Jurkat, Clone E6-1 (cell line): ENCODE measurements around the gene LIG3. TPM values are rescaled to one million over a fixed set of nuclear protein-coding genes. Genes with fewer than 3 reads are reported as not detected.
"Not testable (repeated sequence)": the region's sequence is repeated elsewhere in the genome, so short reads cannot be mapped to it uniquely, and the experiment has no call there.

Experiments
- DNase-seq: peaks from one replicate; pipeline ENCODE4 v3.0.0-alpha.2; 2011; ENCODE audit warnings: low read depth, low spot score
- H3K4me3 ChIP-seq: 2 replicates; pipeline ENCODE4 v1.5.1; 2011; ENCODE audit warnings: mild to moderate bottlenecking, low read length, control low read depth, moderate library complexity
- polyA plus RNA-seq: library from polyadenylated mRNA; unstranded; fragments of >200 nt; gene quantifications from one replicate; pipeline ENCODE4 v1.2.1, GENCODE V29; 2012; ENCODE audit warnings: missing spikeins; ENCODE audit not compliant: insufficient read length, insufficient read depth

LIG3 gene
- 48.8 TPM for polyA plus RNA-seq

DNA sequence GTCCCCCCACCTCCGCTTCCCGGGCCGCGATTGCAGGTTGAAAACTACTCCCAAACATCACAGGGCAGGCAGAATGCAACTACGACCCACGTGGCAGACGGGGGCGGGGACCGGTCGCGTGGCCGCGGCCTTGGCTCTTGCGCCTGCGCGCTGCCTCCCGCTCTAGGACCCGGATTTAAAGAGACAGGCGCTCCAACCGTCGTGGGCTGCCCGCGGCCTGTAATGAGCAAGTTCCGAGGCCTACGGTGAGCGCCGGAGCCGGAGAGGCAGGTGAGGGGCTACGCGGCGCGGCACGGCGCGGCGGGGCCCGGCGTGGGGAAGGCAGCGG is at the start of gene LIG3:
LIG3 (plus strand) TSS at position 160 of the 328 bp plus-strand sequence. CDS start 2,494 bp downstream, outside the sequence.
- DNase-seq, result peak; percentile 92
- H3K4me3 ChIP-seq, result peak within 1 kb of the TSS; percentile 85

DNA sequence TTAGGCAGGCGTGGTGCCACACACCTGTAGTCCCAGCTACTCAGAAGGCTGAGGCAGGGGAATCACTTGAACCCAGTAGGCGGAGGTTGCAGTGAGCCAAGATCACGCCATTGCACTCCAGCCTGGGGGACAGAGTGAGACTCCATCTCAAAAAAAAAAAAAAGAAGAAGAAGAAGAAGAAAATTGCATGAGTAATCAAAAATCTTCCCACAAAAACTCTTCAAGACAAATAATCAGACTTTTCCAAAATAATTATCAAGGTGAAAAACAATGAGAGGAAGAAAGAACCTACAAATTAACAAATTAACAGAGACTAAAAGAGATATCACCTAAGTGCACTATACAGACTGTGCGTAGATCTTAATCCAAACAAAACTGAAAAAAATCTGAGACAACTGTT is 29.5 kb upstream of the LIG3 start:
- H3K4me3 ChIP-seq, DNase-seq: not testable (repeated sequence)

DNA sequence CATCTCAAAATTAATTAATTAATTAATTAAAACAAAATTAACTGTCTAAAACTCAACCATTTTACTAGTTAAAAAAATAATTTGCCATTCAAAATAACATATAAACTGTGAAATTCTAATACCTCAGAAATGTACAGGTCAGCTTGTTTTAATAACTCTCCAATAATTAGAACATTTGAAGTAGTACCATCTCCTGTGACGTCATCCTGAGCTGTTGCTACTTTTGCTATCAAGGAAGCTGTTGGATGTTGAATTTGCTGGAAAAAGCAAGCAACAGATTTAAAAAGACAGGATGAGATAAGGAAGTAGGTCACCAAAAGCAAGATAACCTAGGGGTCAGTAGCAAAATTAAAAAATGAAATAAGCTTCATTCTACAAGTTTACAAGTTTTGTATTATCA is 21.9 kb upstream of the LIG3 start:
- no peak overlapping the region for H3K4me3 ChIP-seq
- no peak for DNase-seq

DNA sequence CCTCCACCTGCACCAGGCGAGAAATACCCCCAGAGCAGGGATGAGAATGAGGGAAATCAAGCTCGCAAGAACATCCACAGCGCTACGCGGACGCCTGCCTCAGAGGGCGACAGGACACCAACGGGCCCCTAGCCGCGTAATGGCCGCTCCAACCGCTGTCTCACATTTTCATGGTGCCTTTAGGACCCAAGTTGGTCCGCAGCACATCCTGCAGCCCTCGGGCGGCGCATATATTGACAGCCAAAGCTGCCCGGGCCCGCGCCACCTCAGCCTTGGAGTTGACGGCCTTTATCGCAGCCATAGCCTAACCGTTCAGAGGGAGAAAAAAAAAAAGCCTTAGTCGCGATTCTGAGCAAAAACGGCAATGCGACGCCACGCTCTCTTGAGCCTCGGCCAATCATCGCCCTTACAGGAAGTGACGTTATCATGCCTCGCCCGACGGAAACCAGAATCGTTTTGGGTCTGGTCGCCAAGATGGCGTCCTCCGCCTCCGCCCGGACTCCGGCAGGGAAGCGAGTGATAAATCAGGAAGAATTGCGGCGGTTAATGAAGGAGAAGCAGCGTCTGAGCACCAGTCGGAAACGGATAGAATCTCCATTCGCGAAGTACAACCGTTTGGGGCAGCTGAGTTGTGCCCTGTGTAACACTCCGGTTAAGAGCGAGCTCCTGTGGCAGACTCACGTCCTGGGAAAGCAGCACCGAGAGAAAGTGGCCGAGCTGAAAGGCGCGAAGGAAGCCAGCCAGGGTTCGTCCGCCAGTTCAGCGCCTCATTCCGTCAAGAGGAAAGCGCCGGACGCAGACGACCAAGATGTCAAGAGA is 19.0 kb upstream of the LIG3 start, which contains the start of the genes CCT6B and ZNF830:
CCT6B (minus strand) TSS at position 368 of the 819 bp plus-strand sequence; CDS start at position 301, 67 bp downstream.
ZNF830 (plus strand) TSS at position 448 of the 819 bp plus-strand sequence; CDS start at position 475, 27 bp downstream.
- DNase-seq, result peak; percentile 95
- H3K4me3 ChIP-seq, result peak within 1 kb of the TSS; percentile 83

DNA sequence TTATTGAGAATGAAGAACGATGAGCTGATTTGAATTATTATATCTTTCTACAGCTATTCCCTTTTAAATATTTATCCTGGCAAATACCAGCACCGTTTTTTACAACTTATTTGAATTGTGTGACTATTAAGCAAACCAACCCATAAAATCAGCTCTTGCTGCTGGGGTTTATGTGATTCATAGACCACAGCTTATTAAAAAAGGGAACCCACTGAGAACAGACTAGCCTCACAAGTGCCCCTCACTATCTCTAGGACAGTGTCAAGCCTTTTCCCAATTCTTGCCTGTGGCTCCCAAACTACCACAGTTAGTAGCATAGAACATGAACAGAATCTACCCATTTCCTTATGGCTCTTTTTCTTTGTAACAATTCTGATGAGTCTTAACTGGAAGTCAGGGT is 6.1 kb upstream of the LIG3 start:
- no peak overlapping the region for H3K4me3 ChIP-seq
- DNase-seq, result no peak

DNA sequence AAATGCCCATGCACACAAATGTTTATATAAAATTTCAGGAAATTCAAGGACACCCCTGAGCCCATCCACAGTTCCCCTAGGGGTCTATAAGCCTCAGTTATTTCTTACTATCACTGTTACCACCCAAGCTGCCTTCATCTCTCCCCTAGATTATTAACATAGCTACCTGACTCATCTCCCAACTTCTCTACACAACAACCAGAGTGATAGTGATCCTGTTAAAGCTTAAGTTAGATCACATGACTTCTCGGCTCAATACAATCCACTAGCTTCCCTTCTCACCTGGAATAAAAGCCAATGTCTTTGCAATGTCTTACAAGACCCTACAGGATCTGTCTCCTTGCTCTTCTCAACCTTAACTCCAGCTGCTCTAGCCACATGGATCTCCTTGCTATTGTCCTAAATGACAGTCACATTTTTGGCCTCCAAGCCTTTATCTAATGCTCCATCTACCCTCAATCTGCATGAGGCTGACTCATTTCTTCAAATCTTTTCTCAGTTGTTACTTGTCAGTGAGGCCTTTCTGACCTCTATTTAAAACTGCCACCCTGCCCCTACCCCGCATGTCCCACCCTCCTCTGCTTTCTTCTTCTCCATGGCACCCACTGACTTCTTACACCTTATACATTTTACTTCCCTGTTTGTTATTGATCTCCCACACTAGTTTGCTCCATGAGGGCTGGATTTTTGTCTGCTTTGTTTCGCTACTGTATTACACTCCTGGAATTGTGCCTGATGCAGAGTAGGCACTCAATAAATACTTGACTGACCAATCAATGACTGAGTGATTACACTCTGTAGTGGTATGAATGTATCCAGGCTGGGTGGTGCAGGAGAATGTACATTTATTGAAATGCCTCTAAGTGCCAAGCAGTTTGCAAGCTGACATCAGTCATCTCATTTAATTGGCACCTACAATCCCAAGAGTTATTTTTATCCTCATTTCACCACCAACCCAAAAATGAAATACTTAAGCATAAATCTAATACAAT is 5.2 kb upstream of the LIG3 start:
- H3K4me3 ChIP-seq, result no peak overlapping the region
- no peak for DNase-seq

DNA sequence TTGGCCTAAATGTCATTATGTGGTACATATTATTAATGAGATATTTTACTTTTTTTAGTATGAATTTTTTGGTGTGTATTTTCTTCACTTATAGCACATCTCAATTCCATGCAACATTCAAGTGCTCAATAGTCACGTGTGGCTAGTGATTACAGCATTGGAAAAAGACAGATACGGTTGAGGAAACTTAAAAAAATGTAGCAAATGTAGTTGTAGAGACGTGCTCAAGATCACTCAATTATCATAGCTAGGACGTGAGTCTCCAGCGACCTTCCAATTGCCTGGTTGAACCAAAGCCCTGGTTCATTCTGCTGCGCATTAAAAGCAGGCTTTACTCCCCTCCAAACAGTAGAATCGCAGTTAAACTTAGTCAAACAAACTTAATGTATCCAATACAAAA is 1.2 kb upstream of the LIG3 start:
- H3K4me3 ChIP-seq, result no peak overlapping the region
- no peak for DNase-seq

DNA sequence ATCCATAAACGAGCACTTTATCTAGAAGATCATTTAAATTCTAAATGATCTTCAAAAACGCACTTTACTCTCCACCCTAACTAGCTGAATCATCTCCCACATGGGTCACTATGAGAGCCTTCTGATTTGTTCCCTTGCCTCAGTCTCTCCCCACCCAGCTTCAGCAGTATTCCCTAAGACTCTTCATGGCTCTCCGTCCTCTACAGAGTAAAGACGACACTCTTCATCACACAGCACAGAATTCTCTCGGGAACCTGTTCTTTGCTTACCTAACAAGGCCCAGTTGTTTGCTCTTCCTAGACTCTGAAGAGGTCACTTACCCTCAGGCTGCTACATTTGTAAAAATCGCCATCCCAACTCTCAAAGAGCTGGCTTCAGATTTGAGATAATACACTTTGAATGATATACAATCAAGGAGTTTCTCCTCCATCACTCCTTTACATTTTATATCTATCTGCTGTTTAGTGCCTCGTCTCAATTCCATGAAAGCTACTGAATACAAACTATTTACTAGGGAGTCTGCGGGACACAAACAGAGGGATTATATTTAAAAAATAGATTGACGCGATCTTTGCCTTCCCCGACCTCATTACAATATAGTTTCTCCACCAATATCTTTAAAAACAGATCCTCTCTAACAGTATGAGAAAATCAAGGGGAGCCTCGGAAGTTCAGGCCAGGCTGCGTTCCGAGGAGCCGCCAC is 511 bp upstream of the LIG3 start:
- peak overlapping the region; percentile 85 for H3K4me3 ChIP-seq
- no peak for DNase-seq

DNA sequence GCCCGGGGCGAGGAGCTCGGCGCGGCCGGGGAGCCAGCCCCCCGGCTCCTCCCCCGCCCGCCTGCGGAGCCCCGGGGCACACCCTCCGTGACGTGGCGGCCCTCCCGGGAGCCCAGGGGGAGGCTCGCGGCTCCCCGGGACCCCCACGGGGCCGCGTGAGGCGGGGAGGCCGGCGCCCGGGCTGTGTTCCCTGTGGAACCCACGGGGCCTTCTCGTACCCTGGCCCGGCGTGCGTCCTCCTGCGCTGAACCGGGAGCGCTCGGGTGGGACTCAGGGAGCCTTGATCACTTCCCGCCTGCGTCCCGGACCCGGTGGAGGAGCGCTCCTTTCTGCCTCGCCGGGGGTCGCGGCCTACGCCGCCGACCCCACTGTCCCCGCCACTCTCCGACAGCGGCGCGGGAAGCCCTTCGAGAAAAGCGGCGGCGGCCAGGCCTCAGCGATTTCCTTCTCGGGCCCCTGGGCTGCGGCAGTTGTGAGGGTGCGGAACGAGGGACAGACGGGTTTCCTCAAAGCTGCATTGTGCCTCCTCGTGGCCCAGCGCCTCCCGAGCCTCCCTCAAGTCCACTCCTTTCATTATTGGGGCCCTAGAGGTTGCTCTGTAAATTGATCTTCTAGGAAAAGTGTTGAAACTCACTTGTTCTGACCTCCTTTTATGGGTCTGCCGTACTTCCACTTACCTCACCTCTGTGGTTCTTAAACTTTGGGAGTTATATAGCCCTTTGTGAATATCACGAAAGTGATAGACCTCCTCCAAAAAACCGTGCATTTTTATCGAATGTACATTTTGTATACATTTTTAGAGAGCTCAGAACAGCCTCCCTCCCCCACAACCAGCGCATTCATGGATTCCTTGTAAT is 597 bp downstream of the LIG3 start:
- H3K4me3 ChIP-seq, result peak overlapping the region; percentile 85
- DNase-seq, result no peak

DNA sequence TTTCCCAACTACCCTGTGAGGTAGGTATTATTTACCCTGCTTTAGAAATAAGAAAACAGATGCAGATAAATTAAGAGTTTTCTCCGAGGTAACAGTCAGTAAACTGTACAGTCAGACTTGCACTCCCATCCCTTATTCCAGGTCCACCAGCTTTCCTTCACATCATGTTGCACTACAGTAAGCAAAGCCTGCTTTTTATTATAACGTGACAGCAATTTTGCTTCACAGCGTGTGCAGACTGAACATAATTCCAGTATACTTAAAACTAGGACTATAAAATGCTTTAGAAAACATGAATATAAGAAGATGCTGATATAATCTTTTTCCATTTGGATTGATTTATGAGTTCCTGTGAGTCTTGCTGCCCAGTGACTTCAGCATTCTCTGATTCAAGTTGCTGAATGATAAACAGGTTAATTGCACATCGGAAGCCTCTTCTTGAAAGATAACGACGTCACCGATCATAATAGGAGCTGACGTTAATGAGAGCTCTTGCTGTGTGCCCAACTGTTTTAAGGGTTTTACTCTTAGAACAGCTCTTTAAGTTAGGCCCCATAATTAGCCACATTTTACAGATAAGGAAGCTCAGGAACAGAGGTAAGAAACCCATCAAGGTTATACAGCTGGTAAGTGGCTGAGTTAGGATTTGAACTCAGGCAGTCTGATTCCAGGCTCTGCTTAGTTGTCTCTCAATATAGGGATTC is 1.4 kb downstream of the LIG3 start:
- no peak for DNase-seq

DNA sequence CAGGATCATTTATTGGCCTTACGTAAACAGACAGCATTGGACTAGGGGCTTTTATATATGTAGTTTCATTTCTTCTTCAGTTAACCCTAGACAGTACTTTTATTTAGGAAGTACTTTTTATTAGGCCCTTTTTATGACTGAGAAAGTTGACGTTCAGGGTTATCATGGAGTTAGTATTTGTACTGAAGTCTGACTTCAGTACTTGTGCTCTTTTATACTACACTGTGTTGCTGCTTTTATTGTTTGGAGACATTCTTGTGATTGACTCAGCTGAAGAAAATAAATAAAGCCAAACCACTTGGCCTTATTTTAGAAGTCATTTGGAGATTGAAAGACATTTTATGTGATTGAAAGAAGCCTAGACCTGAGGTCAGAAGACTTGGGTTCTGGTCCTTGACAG is 6.9 kb downstream of the LIG3 start:
- no peak for DNase-seq
- no peak overlapping the region for H3K4me3 ChIP-seq

More for the DNA sequence above, 1.4 kb downstream of the LIG3 start:
- H3K4me3 ChIP-seq, result peak overlapping the region; percentile 85

DNA sequence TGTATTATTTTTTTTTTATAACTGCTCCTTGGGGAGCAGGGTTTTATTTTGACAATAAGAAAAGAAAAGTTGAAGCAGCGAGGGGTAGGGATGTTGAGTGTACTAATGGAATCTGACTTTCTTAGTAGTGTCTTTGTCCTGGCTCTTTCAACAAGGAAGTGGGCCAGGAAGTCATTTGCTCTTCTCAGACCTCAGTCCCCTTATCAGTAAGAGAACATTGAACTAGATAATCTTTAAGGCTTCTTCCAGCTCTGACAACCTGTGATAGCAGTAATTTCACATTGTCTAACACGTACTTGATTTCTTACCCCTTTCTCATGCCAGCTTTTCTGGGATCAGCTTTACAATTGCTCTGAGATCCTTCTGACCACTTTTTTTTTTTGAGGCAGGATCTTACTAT is 8.3 kb downstream of the LIG3 start:
- H3K4me3 ChIP-seq, result no peak overlapping the region
- peak; percentile 47 for DNase-seq

DNA sequence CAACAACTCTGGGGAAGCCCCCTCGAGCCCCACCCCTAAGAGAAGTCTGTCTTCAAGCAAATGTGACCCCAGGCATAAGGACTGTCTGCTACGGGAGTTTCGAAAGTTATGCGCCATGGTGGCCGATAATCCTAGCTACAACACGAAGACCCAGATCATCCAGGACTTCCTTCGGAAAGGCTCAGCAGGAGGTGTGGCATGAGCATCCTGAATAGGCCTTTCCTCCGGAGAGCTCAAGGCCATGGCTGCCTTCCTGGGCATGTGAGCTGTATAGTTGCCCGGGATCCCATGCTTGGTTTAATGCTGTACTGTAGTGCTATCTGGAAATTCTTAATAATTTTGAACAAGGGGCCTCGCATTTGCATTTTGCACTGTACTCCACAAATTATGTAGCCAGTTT is 9.2 kb downstream of the LIG3 start:
- no peak overlapping the region for H3K4me3 ChIP-seq
- no peak for DNase-seq

DNA sequence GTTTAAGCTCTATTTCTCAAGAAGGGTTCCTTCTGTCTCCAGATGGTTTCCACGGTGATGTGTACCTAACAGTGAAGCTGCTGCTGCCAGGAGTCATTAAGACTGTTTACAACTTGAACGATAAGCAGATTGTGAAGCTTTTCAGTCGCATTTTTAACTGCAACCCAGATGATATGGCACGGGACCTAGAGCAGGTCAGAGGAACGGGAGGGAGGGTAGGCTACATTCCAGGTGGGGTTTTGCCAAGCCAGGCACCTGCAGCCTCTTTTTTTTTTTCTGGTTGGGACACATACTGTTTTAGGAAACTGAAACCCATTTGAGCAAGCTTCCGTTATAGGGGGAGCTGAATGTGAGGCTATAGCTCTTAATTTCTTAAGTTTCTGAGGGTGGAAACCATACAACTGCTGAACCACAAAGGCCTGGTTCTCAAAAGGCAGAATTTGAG is 10.6 kb downstream of the LIG3 start:
- H3K4me3 ChIP-seq, result peak overlapping the region; percentile 17
- DNase-seq, result peak; percentile 77

DNA sequence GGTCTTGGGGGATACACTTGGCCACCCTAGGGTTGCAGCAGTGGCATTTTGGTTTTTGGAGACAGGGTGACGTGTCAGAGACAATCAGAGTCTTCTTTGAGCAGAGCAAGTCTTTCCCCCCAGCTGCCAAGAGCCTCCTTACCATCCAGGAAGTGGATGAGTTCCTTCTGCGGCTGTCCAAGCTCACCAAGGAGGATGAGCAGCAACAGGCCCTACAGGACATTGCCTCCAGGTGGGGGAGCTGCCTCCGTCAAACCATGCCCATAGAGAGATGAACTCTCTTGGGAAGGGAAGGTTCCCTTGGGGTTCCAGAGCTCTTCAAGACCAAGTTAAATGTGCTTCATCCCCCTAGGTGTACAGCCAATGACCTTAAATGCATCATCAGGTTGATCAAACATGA is 11.3 kb downstream of the LIG3 start:
- no peak for DNase-seq
- H3K4me3 ChIP-seq, result peak overlapping the region; percentile 17

DNA sequence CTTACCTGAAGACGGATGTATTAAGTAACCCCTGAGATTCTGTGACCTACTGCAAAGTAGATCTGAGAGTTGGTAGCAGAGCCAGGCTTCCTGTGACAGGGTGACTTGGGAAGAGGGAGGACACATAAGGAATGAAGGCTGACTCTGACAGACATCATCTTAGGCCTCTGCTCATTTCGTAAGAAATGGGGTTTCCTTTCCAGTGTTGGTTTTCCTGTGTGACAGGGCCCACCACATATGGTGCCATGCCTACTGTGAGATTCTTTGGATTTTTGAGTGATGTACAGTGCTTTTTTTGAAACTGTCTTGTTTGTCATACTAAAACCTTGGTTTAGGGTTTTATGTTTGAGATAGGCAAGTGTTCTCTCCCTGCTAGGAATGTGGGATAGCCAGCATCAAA is 12.7 kb downstream of the LIG3 start:
- no peak for DNase-seq
- H3K4me3 ChIP-seq, result no peak overlapping the region

DNA sequence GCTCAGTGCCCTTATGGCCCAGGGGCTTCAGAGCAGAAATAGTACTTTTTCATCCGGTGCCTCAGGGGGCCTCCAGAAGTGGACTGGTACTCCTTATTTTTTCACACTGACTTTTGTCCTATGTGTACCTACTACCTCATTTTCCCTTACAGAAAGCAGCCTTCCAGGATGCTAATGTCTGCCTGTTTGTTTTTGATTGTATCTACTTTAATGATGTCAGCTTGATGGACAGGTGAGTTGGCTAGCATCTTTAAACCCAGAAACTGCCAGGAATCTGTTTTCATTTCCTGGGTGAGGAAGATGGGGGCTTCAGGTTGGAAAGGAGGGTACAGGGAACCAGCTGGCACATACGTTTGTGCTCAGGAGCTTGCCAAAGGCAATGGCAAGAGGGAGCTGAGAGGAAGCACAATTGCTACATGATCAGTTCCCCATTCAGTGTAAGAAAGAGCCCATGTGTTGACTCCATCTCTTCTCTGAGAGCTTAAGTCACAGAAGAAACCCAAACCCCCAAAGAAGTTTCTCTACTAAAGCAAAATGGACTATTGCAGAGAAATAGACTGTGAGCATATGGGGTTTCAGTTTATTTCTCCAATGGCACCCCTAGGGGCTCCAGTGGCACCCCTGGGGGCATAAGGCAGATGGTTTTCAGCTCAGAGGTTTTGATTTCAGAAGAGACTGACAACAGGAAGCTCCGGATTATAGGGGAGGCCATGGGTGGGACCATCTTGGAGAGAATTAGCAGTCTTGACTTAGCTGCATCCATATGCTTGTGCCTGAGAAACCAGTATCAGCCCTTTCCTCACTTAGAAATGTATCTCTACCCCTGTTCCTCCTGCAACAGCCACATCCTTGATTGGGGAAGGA is 16.3 kb downstream of the LIG3 start:
- no peak overlapping the region for H3K4me3 ChIP-seq
- no peak for DNase-seq
